ENCODE data around the gene RRP8. TPM values are rescaled to one million over a fixed set of nuclear protein-coding genes. Genes with fewer than 3 reads are reported as not detected.

Gene RRP8
- total and polyA plus RNA-seq, 9 of the 15 experiments (the other 6 are each of a cell fraction or from before 2014, with no cell fraction given), result 5.7 to 47.3 (median 32.6) TPM

DNA sequence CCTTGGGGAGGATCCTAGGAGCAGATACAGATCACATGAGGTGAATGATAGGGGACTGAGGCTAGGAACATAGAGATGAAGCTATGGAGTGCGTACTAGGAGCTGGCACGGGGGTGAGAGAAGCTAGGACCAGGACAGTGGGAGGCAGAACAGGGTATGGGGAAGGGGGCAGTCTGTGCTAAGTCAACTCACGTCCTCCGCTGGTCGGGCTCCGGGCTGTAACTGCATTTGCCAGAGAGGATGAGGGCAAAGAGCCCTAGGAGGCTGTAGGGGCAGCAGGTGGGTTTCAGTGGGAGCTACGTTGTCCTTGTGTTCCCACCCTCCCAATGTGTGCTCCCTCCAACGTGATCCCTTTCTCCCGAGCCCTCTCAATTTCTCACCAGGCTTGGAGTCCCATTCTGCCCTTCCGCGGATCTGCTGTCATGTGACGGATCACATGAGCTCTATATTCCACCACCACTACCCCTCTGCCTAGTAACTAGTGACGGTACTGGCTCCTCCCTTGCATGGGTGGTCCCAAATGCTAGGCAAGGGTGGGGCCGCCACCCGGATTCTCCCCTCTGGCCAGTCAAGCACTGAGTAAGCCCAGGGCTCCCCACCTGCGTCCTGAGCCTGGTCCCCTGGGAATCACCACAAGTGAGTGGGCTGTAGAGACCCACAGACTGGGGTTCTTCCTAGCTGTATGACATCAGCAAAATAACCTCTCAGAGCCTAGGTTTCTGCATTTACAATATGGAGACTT, 15.8 kb upstream of the RRP8 start, which contains the start of gene TPP1 (continued):
- TF ChIP-seq CREM (IDR thresholded peaks at IDR 0.05; ENCODE audit: low read depth) (peak; percentile 99), ZBTB17 (CRISPR knock-in tag; IDR thresholded peaks at IDR 0.05) (no peak), NCOA4 (IDR thresholded peaks at IDR 0.05; ENCODE audit: partially characterized antibody) (no peak), ZKSCAN3 (CRISPR knock-in tag; IDR thresholded peaks at IDR 0.05) (no peak), PCBP2 (IDR thresholded peaks at IDR 0.05; ENCODE audit: low read depth, low read length, poor library complexity, severe bottlenecking) (no peak), TGIF2 (CRISPR knock-in tag; IDR thresholded peaks at IDR 0.05) (no peak), SIN3B (IDR thresholded peaks at IDR 0.05; ENCODE audit: low read depth) (peak; percentile 92), NCOA2 (IDR thresholded peaks at IDR 0.05; ENCODE audit: partially characterized antibody in 2 of 2) (no peak), DDX20 (tag; IDR thresholded peaks at IDR 0.05; ENCODE audit: low read depth) (no peak), ZNF311 (CRISPR knock-in tag; IDR thresholded peaks at IDR 0.05) (no peak), PHF20 (IDR thresholded peaks at IDR 0.05; ENCODE audit: partially characterized antibody) (peak; percentile 98), SAP30 (IDR thresholded peaks at IDR 0.05; ENCODE audit: borderline replicate concordance, insufficient read depth, low read depth, low read length, poor library complexity, severe bottlenecking) (peak; percentile 88), SMARCE1 (IDR thresholded peaks at IDR 0.05) (0 out of 2 replicates have a peak, but pooled peaks have one; percentile 17), ZNF354B (CRISPR knock-in tag; IDR thresholded peaks at IDR 0.05) (no peak), PHTF2 (CRISPR knock-in tag; IDR thresholded peaks at IDR 0.05) (no peak), CBX5 (IDR thresholded peaks at IDR 0.05; ENCODE audit: borderline replicate concordance, low read depth) (no peak), ZBTB7A (IDR thresholded peaks at IDR 0.05; ENCODE audit: borderline replicate concordance, control insufficient read depth, low read depth, low read length) (peak; percentile 71; the same call in 1 of the 2 replicates), NFRKB (IDR thresholded peaks at IDR 0.05; ENCODE audit: low read depth) (no peak), THRAP3 (IDR thresholded peaks at IDR 0.05; ENCODE audit: borderline replicate concordance) (no peak), BCOR (IDR thresholded peaks at IDR 0.05) (no peak), CC2D1A (IDR thresholded peaks at IDR 0.05) (no peak), EP400 (IDR thresholded peaks at IDR 0.05) (peak; percentile 84)
- TF ChIP-seq, protein P1, sequence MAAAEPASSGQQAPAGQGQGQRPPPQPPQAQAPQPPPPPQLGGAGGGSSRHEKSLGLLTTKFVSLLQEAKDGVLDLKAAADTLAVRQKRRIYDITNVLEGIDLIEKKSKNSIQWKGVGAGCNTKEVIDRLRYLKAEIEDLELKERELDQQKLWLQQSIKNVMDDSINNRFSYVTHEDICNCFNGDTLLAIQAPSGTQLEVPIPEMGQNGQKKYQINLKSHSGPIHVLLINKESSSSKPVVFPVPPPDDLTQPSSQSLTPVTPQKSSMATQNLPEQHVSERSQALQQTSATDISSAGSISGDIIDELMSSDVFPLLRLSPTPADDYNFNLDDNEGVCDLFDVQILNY (CRISPR knock-in tag; IDR thresholded peaks at IDR 0.05), result no peak
- TF ChIP-seq, protein P2, sequence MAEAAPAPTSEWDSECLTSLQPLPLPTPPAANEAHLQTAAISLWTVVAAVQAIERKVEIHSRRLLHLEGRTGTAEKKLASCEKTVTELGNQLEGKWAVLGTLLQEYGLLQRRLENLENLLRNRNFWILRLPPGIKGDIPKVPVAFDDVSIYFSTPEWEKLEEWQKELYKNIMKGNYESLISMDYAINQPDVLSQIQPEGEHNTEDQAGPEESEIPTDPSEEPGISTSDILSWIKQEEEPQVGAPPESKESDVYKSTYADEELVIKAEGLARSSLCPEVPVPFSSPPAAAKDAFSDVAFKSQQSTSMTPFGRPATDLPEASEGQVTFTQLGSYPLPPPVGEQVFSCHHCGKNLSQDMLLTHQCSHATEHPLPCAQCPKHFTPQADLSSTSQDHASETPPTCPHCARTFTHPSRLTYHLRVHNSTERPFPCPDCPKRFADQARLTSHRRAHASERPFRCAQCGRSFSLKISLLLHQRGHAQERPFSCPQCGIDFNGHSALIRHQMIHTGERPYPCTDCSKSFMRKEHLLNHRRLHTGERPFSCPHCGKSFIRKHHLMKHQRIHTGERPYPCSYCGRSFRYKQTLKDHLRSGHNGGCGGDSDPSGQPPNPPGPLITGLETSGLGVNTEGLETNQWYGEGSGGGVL (CRISPR knock-in tag; IDR thresholded peaks at IDR 0.05), result no peak
- TF ChIP-seq, protein P3, sequence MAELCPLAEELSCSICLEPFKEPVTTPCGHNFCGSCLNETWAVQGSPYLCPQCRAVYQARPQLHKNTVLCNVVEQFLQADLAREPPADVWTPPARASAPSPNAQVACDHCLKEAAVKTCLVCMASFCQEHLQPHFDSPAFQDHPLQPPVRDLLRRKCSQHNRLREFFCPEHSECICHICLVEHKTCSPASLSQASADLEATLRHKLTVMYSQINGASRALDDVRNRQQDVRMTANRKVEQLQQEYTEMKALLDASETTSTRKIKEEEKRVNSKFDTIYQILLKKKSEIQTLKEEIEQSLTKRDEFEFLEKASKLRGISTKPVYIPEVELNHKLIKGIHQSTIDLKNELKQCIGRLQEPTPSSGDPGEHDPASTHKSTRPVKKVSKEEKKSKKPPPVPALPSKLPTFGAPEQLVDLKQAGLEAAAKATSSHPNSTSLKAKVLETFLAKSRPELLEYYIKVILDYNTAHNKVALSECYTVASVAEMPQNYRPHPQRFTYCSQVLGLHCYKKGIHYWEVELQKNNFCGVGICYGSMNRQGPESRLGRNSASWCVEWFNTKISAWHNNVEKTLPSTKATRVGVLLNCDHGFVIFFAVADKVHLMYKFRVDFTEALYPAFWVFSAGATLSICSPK (IDR thresholded peaks at IDR 0.05; ENCODE audit: borderline replicate concordance), result no peak

Measured in K562 (cell line).